Subcutaneous abdominal adipose tissue (tissue), 5 donors: ENCODE measurements around the gene KLHL12.
A peak's percentile ranks its signal among the peaks of the same experiment; 100 is the strongest.

Experiments used
- H3K27ac ChIP-seq: one replicate; pipeline ENCODE4 v1.7.0; 2013; ENCODE audit warnings: low read depth, mild to moderate bottlenecking, inconsistent platforms, low read length, moderate library complexity
- H3K27me3 ChIP-seq, 5 donors: one replicate each; pipeline ENCODE4 v1.7.0; 2013; ENCODE audit warnings: low read length in 5 of 5, inconsistent platforms in 1 of 5; ENCODE audit not compliant: control insufficient read depth in 5 of 5, insufficient read depth in 4 of 5
- H3K36me3 ChIP-seq, 5 donors: one replicate each; pipeline ENCODE4 v1.7.0; 2013; ENCODE audit warnings: low read length in 5 of 5; ENCODE audit not compliant: control insufficient read depth in 5 of 5, insufficient read depth in 5 of 5
- H3K4me1 ChIP-seq, 5 donors: one replicate each; pipeline ENCODE4 v1.7.0; 2013; ENCODE audit warnings: low read length in 5 of 5, mild to moderate bottlenecking in 3 of 5, moderate library complexity in 1 of 5; ENCODE audit not compliant: control insufficient read depth in 5 of 5, insufficient read depth in 5 of 5
- H3K4me3 ChIP-seq, 5 donors: one replicate each; pipeline ENCODE4 v1.7.0; 2013; ENCODE audit warnings: low read length in 5 of 5, low read depth in 1 of 5
- H3K9ac ChIP-seq, 5 donors: one replicate each; pipeline ENCODE4 v1.7.0; 2013; ENCODE audit warnings: low read length in 5 of 5, mild to moderate bottlenecking in 4 of 5, moderate library complexity in 3 of 5
- H3K9me3 ChIP-seq, 5 donors: one replicate each; pipeline ENCODE4 v1.7.0; 2013; ENCODE audit warnings: low read length in 5 of 5; ENCODE audit not compliant: control insufficient read depth in 5 of 5
- donor health status: healthy.
- donor health status: healthy.
- donor health status: healthy.
- donor health status: healthy.
- donor health status: healthy.

KLHL12 gene

GRCh38 chr1:202926581-202927491 is at the start of gene KLHL12:
KLHL12 (minus strand) TSS chr1:202927234; CDS start chr1:202925162, 2,072 bp downstream.
- Histone ChIP-seq H3K4me1 (peaks cover 0 to 21% (median 12%) of the 10 kb centered on the region in 5 donors), H3K27ac (peak within 1 kb of the TSS; percentile 84), H3K4me3 (peak within 1 kb of the TSS; percentile 91 to 100 (median 98)), H3K27me3 (no peaks in the 10 kb centered on the region), H3K36me3 (peaks cover 0 to 7% (median 5%) of the 10 kb centered on the region in 5 donors), H3K9me3 (no peaks in the 10 kb centered on the region), H3K9ac (peak within 1 kb of the TSS; percentile 87 to 93 (median 90))

DNA sequence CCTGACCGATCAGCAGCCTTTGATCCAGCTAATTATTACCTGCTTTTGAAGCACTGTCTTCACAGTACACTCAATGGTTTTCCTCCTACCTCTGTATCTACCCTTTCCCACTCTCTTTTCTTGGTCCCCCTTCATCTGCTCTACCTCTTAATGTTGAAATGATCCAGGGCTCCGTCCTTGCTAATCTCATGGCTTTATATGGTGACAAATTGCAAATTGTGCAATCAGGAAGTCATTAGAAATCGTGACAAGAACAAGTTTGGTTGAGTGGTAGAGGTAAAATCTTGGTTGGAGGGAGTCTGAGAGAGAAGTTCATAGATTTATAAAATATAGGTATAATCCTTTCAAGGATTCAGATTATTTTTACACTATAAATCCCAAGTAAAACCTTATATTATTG is 49.6 kb upstream of the KLHL12 start:
- H3K9ac ChIP-seq = no peak overlapping the region
- H3K27me3 ChIP-seq = peaks cover 0 to 3% (median 0%) of the 10 kb centered on the region in 5 donors
- H3K9me3 ChIP-seq = no peaks in the 10 kb centered on the region
- no peak overlapping the region for H3K27ac ChIP-seq
- no peaks in the 10 kb centered on the region for H3K4me1 ChIP-seq
- no peaks in the 10 kb centered on the region for H3K36me3 ChIP-seq
- no peak overlapping the region for H3K4me3 ChIP-seq

DNA sequence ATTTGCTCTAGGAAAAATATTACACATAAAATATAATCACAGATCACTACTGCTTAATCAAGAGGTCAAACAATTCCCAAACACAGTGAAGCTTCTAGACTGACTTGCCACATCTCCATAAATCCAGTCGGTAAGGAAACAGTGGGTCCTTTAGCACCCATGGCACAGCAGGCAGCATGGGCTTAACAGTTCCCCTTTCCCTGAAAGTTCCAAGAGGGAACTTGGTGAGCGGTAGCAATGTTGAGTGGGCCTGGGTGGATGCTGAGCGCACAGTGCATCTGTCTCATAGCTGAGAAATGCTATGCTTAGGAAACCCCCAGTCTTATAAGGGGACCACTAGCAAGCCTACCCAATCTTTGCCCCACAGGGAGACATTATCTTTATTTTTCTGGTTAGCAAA is 47.8 kb upstream of the KLHL12 start:
- H3K36me3 ChIP-seq = no peaks in the 10 kb centered on the region
- H3K27me3 ChIP-seq = peaks cover 0 to 3% (median 0%) of the 10 kb centered on the region in 5 donors
- H3K9me3 ChIP-seq = no peaks in the 10 kb centered on the region
- H3K4me1 ChIP-seq = no peaks in the 10 kb centered on the region
- H3K27ac ChIP-seq = no peak overlapping the region
- no peak overlapping the region for H3K4me3 ChIP-seq
- H3K9ac ChIP-seq = no peak overlapping the region

DNA sequence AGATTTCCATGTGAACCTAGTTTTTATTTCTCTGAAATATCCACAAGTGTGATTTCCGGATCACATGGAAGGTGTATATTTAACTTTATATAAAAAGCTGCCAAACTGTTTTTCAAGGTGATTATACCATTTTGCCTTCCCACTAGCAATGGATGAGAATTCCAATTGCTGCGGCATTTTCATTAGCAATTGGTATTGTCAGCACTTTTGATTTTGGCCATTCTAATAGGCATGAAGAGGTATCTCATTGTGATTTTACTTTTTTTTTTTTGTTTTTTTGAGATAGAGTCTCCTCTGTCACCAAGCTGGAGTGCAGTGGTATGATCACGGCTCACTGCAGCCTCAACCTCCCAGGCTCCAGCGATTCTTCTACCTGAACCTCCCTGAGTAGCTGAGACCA is 45.0 kb upstream of the KLHL12 start:
- peak overlapping the region in 1 of 5 donors; percentile 39 for H3K9ac ChIP-seq
- no peaks in the 10 kb centered on the region for H3K9me3 ChIP-seq
- peaks cover 0 to 3% (median 0%) of the 10 kb centered on the region in 5 donors for H3K27me3 ChIP-seq
- peaks cover 7 to 19% (median 11%) of the 10 kb centered on the region in 5 donors for H3K4me1 ChIP-seq
- H3K27ac ChIP-seq = no peak overlapping the region
- no peak overlapping the region for H3K4me3 ChIP-seq
- H3K36me3 ChIP-seq = no peaks in the 10 kb centered on the region

GRCh38 chr1:202968895-202969295 is 41.9 kb upstream of the KLHL12 start:
- Histone ChIP-seq H3K4me3 (peak overlapping the region in 1 of 5 donors; percentile 36), H3K4me1 (peaks cover 11 to 34% (median 26%) of the 10 kb centered on the region in 5 donors), H3K36me3 (peaks cover 3 to 12% (median 12%) of the 10 kb centered on the region in 5 donors), H3K27me3 (no peaks in the 10 kb centered on the region), H3K9me3 (no peaks in the 10 kb centered on the region), H3K27ac (no peak overlapping the region), H3K9ac (peak overlapping the region in 1 of 5 donors; percentile 4)

DNA sequence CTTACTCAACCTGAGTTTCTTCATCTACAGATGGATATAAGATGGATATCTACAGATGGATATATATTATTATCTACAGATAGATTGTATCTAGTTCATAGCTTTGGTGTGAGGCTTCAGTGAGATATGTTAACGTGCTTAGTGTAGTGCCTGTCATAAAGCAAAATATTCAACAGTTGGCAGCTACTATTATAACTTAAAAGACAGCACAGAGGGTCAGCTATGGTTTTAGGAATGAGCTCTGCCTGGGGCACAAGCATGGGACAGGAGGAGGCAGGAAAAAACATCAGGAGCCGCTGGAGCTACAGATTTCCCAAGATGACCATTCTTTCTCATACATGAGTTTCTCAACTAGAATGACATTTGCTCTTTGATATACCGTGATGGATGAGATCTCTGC is 41.3 kb upstream of the KLHL12 start:
- Histone ChIP-seq H3K9me3 (no peaks in the 10 kb centered on the region), H3K36me3 (peaks cover 4 to 18% (median 15%) of the 10 kb centered on the region in 5 donors), H3K27ac (no peak overlapping the region), H3K4me1 (peaks cover 11 to 34% (median 26%) of the 10 kb centered on the region in 5 donors), H3K9ac (peak overlapping the region in 1 of 5 donors; percentile 86), H3K27me3 (no peaks in the 10 kb centered on the region), H3K4me3 (peak overlapping the region in 4 of 5 donors; percentile 36 to 83 (median 74))

DNA sequence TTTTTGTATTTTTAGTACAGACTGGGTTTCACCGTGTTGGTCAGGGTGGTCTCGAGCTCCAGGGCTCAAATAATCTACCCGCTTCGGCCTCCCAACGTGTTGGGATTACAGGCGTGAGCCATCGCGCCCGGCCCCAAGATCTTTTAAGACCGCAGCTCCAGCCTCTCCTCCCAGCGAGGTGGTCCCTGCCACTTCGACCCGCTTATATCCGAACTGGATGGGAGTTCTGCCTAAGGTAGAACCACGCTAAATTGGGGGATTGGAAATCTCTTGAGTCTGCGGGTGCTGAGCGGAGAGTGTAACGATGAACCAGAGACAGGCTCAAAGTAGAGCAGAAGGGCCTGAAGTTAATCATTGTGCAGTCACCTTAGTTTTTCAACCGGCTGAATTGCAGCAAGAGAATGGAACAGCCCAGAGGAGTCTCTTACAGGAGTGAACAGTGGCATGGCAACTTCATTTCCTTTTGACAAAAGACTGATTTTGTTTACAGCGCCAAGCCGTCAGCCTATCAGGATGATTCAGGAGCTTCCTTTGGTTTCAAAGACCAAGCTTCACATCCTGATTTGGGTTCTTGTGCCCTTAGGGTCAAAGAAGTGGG is 40.7 kb upstream of the KLHL12 start:
- Histone ChIP-seq H3K9ac (peak overlapping the region; percentile 53 to 86 (median 75)), H3K36me3 (peaks cover 9 to 23% (median 21%) of the 10 kb centered on the region in 5 donors), H3K27ac (no peak overlapping the region), H3K4me1 (peaks cover 11 to 34% (median 26%) of the 10 kb centered on the region in 5 donors), H3K27me3 (no peaks in the 10 kb centered on the region), H3K4me3 (peak overlapping the region; percentile 65 to 83 (median 78)), H3K9me3 (no peaks in the 10 kb centered on the region)

DNA sequence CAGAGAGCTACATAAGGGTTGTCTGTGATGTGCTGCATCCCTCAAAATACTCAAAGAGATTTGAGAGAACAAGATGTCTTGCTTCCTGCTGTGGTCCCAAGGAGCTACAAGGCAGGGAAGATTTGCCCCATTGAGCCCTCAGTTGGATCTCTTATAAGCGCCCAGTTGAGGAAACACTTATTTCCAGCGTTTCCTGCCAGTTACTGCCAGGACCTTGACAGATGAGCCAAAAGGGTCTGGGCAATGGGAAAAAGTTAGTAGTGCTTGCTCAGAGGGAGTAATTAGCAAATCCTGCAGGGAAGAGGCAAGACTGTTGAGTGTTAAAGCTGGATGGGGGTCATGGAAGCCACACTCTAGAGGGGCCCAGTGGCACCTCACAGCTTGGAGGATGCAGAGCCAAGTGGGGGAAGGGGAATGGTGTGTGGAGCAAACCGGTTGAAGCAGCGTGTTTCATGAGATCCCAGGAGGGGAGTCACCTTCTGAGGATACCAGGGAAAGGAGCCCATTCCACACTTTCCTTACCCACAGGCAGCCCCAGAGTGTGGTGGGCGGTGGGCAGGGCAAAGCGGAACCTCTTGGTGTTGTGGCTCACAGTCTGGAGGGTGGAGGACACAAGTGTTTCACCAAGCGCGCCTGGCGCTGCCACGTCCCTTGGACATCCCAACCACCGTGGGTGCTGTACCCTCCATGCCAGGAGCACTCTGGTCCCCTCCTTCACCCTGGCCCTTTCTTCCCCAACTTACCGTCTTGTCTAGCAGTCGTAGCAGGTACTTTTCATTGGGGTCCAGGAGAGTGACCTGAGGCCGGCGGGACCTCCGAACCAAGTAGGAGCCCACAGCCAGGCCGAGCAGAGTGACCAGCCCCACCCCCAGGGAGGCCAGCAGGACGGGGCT is 39.2 kb upstream of the KLHL12 start:
- H3K27me3 ChIP-seq = no peaks in the 10 kb centered on the region
- peak overlapping the region; percentile 65 to 93 (median 86) for H3K4me3 ChIP-seq
- peaks cover 10 to 38% (median 36%) of the 10 kb centered on the region in 5 donors for H3K36me3 ChIP-seq
- peak overlapping the region; percentile 60 for H3K27ac ChIP-seq
- peak overlapping the region in 4 of 5 donors; percentile 85 to 93 (median 90) for H3K9ac ChIP-seq
- peaks cover 11 to 34% (median 26%) of the 10 kb centered on the region in 5 donors for H3K4me1 ChIP-seq
- H3K9me3 ChIP-seq = no peaks in the 10 kb centered on the region

DNA sequence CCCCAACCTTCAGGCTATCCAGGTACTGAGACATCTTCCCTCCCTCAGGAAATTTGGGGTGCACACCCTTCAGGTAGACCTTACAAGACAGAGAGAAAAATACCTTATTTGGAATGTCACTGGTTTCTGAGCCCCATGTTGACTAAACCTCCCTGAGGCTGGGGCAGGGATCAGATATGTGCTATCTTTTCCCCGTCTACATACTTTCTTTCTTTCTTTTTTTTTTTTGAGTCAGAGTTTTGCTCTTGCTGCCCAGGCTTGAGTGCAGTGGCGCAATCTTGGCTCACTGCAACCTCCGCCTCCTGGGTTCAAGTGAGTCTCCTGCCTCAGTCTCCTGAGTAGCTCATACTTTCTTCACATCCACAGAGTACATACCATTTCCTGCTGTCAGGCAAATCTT is 38.4 kb upstream of the KLHL12 start:
- peaks cover 11 to 34% (median 26%) of the 10 kb centered on the region in 5 donors for H3K4me1 ChIP-seq
- H3K27ac ChIP-seq = no peak overlapping the region
- no peak overlapping the region for H3K9ac ChIP-seq
- no peaks in the 10 kb centered on the region for H3K9me3 ChIP-seq
- peaks cover 10 to 41% (median 38%) of the 10 kb centered on the region in 5 donors for H3K36me3 ChIP-seq
- H3K4me3 ChIP-seq = no peak overlapping the region
- H3K27me3 ChIP-seq = no peaks in the 10 kb centered on the region
